Midbrain (tissue), 1 donor: ENCODE data around the gene ERC2.

Source experiments
- DNase-seq: peaks from one replicate; lab custom pipeline; 2025; lab: John Stamatoyannopoulos, UW

Gene ERC2

GRCh38 chr3:56251343-56251945 is 216.8 kb downstream of the ERC2 start:
- peak; percentile 79 for DNase-seq

- no peak for DNase-seq
Measured at GRCh38 chr3:56248021-56248420, 220.2 kb downstream of the ERC2 start.

GRCh38 chr3:56238299-56238698 is 230.0 kb downstream of the ERC2 start:
- no peak for DNase-seq

GRCh38 chr3:56233742-56234141 is 234.5 kb downstream of the ERC2 start:
- no peak for DNase-seq

- DNase-seq = no peak
Measured at GRCh38 chr3:56229311-56229710, 239.0 kb downstream of the ERC2 start.

GRCh38 chr3:56222866-56223265 is 245.4 kb downstream of the ERC2 start:
- DNase-seq = no peak

- no peak for DNase-seq
Measured at GRCh38 chr3:56219894-56220805, 248.1 kb downstream of the ERC2 start.

- DNase-seq = no peak
Measured at GRCh38 chr3:56209982-56210751, 258.1 kb downstream of the ERC2 start.

- DNase-seq = no peak
Measured at GRCh38 chr3:56207922-56208321, 260.3 kb downstream of the ERC2 start.

- no peak for DNase-seq
Measured at GRCh38 chr3:56205406-56205805, 262.9 kb downstream of the ERC2 start.

- no peak for DNase-seq
Measured at GRCh38 chr3:56202997-56203396, 265.3 kb downstream of the ERC2 start.

GRCh38 chr3:56201407-56201806 is 266.9 kb downstream of the ERC2 start:
- DNase-seq = no peak

- DNase-seq = no peak
Measured at GRCh38 chr3:56200251-56200650, 268.0 kb downstream of the ERC2 start.

- DNase-seq = no peak
Measured at GRCh38 chr3:56197991-56198390, 270.3 kb downstream of the ERC2 start.

GRCh38 chr3:56197259-56197965 is 270.9 kb downstream of the ERC2 start:
- DNase-seq = no peak

- DNase-seq = no peak
Measured at GRCh38 chr3:56196700-56197099, 271.6 kb downstream of the ERC2 start.

- DNase-seq = no peak
Measured at GRCh38 chr3:56193519-56193918, 274.7 kb downstream of the ERC2 start.

GRCh38 chr3:56192001-56192400 is 276.3 kb downstream of the ERC2 start:
- no peak for DNase-seq

- DNase-seq = no peak
Measured at GRCh38 chr3:56190771-56191305, 277.4 kb downstream of the ERC2 start.

- DNase-seq = no peak
Measured at GRCh38 chr3:56190130-56190529, 278.1 kb downstream of the ERC2 start.

GRCh38 chr3:56189536-56189935 is 278.7 kb downstream of the ERC2 start:
- no peak for DNase-seq

- DNase-seq = no peak
Measured at GRCh38 chr3:56188201-56188600, 280.1 kb downstream of the ERC2 start.
